OCI-LY7 (cell line): ENCODE measurements around the gene NUP188. TPM values are rescaled to one million over a fixed set of nuclear protein-coding genes. Genes with fewer than 3 reads are reported as not detected.

Source experiments
- BruUV-seq: library from RNA; stranded (reverse); fragments of 400-500 nt; replicated peaks from 2 replicates; lab custom pipeline; 2021; lab: Mats Ljungman, UMichigan
- CTCF ChIA-PET: fragments of 300-600 bp; sonication (Branson Sonifier 250); formaldehyde crosslinking; loops from one replicate; lab custom pipeline; 2022; ENCODE audit warnings: antibody characterized with exemption; ENCODE audit not compliant: unreplicated experiment; lab: Charles Lee
- POLR2A ChIA-PET: fragments of 300-600 bp; sonication (Branson Sonifier 250); formaldehyde crosslinking; loops from one replicate; lab custom pipeline; 2022; ENCODE audit warnings: antibody characterized with exemption; lab: Charles Lee
- DNase-seq: peaks from one replicate; pipeline ENCODE4 v3.0.0-alpha.2; 2015; ENCODE audit warnings: low spot score
- H2AFZ ChIP-seq: fragments of 200-600 bp; sonication (generic), shearing (Covaris generic); 2 replicates; pipeline ENCODE4 v1.6.1; 2014; ENCODE audit warnings: mild to moderate bottlenecking, antibody characterized with exemption, low read length, moderate library complexity
- H3K27ac ChIP-seq: fragments of 200-600 bp; sonication (generic); 2 replicates; pipeline ENCODE4 v1.5.1; 2014; ENCODE audit warnings: mixed run types, low read depth, mild to moderate bottlenecking, moderate library complexity, low read length, inconsistent platforms; ENCODE audit not compliant: poor library complexity, severe bottlenecking
- H3K36me3 ChIP-seq: fragments of 200-600 bp; sonication (generic); 2 replicates; pipeline ENCODE4 v1.6.1; 2014; ENCODE audit warnings: mild to moderate bottlenecking, antibody characterized with exemption, low read length, moderate library complexity, mixed read lengths; ENCODE audit not compliant: insufficient read depth
- H3K4me1 ChIP-seq: fragments of 200-600 bp; sonication (generic); 2 replicates; pipeline ENCODE4 v1.5.1; 2014; ENCODE audit warnings: mild to moderate bottlenecking, low read length; ENCODE audit not compliant: insufficient read depth, poor library complexity, severe bottlenecking
- H3K4me2 ChIP-seq: fragments of 200-600 bp; sonication (generic); 2 replicates; pipeline ENCODE4 v1.6.1; 2014; ENCODE audit warnings: mild to moderate bottlenecking, low read length
- H3K4me3 ChIP-seq: fragments of 200-600 bp; sonication (generic); 2 replicates; pipeline ENCODE4 v1.5.1; 2014; ENCODE audit warnings: mild to moderate bottlenecking, low read depth, low read length; ENCODE audit not compliant: poor library complexity, severe bottlenecking
- H3K79me2 ChIP-seq: fragments of 200-600 bp; sonication (generic); 2 replicates; pipeline ENCODE4 v1.6.1; 2016; ENCODE audit warnings: low read depth, mild to moderate bottlenecking, low read length, moderate library complexity, mixed read lengths; ENCODE audit not compliant: insufficient read depth
- H3K9me2 ChIP-seq: fragments of 200-600 bp; sonication (generic); 2 replicates; pipeline ENCODE4 v1.6.1; 2016; ENCODE audit warnings: mild to moderate bottlenecking, low read length, mixed read lengths; ENCODE audit not compliant: insufficient read depth
- H3K9me3 ChIP-seq: fragments of 200-600 bp; sonication (generic); 2 replicates; pipeline ENCODE4 v1.6.1; 2014; ENCODE audit warnings: mild to moderate bottlenecking, mixed run types, low read length, mixed read lengths
- H4K20me1 ChIP-seq: fragments of 200-600 bp; sonication (generic); 2 replicates; pipeline ENCODE4 v1.6.1; 2014; ENCODE audit warnings: mild to moderate bottlenecking, antibody characterized with exemption, low read length, moderate library complexity, mixed read lengths; ENCODE audit not compliant: insufficient read depth
- EZH2phosphoT487 ChIP-seq: fragments of 200-600 bp; sonication (generic); IDR thresholded peaks from 2 replicates; pipeline ENCODE4 v1.6.1; 2018; ENCODE audit warnings: low read depth, borderline replicate concordance, mild to moderate bottlenecking, mixed run types, antibody characterized with exemption, low read length, moderate library complexity, mixed read lengths
- intact Hi-C: fragments of 100-400 bp; cut with micrococcal nuclease; formaldehyde crosslinking; loops from one replicate; pipeline ENCODE4 v1.10.0; 2022; ENCODE audit not compliant: unreplicated experiment
- total RNA-seq, 2 experiments: library from RNA; depleted of rRNA in 1 of 2; stranded (reverse); fragments of >200 nt in 1 of 2; shearing (Covaris generic) in 1 of 2; gene quantifications; 2 replicates each; pipeline ENCODE4 v1.2.3, GENCODE V29; 2014 to 2022
- TF ChIP-seq, protein P1 (sequence below): fragments of 200-600 bp; sonication (generic); conservative IDR thresholded peaks from 2 replicates; pipeline ENCODE4 v1.5.1; 2014; ENCODE audit warnings: mild to moderate bottlenecking, antibody characterized with exemption, low read length, moderate library complexity, mixed read lengths

NUP188 gene
- total RNA-seq, 2 experiments from 2014 or later = 73.6 to 83.8 TPM

GRCh38 chr9:128903079-128903461 is 44.4 kb upstream of the NUP188 start:
- H3K4me1 ChIP-seq = peaks cover 38% of the 10 kb centered on the region
- POLR2A ChIA-PET = interaction anchor here (0.7 kb wide), 1 partner anchor 1094 kb away, joined by 5 read pairs; no protein-coding TSS in a partner anchor
- intact Hi-C loops = no loop called here

GRCh38 chr9:128903871-128904620 is 43.5 kb upstream of the NUP188 start:
- TF ChIP-seq, protein P1, sequence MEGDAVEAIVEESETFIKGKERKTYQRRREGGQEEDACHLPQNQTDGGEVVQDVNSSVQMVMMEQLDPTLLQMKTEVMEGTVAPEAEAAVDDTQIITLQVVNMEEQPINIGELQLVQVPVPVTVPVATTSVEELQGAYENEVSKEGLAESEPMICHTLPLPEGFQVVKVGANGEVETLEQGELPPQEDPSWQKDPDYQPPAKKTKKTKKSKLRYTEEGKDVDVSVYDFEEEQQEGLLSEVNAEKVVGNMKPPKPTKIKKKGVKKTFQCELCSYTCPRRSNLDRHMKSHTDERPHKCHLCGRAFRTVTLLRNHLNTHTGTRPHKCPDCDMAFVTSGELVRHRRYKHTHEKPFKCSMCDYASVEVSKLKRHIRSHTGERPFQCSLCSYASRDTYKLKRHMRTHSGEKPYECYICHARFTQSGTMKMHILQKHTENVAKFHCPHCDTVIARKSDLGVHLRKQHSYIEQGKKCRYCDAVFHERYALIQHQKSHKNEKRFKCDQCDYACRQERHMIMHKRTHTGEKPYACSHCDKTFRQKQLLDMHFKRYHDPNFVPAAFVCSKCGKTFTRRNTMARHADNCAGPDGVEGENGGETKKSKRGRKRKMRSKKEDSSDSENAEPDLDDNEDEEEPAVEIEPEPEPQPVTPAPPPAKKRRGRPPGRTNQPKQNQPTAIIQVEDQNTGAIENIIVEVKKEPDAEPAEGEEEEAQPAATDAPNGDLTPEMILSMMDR = no peak
- TF ChIP-seq EZH2phosphoT487 = no peak
- no TSS peak for BruUV-seq
- H3K4me2 ChIP-seq = no peak overlapping the region

More at GRCh38 chr9:128903079-128903461, 44.4 kb upstream of the NUP188 start:
- Histone ChIP-seq H3K27ac (peak overlapping the region; percentile 85), H3K9me2 (no peaks in the 10 kb centered on the region), H3K4me3 (no peak overlapping the region), H4K20me1 (no peaks in the 10 kb centered on the region), H2AFZ (no peak overlapping the region), H3K79me2 (0 out of 2 replicates have a peak, but pooled peaks cover 3% of the 10 kb centered on the region), H3K4me2 (peak overlapping the region; percentile 78), H3K9me3 (no peaks in the 10 kb centered on the region), H3K36me3 (peaks cover 36% of the 10 kb centered on the region)
- no TSS peak for BruUV-seq
- TF ChIP-seq, protein P1 = no peak
- TF ChIP-seq EZH2phosphoT487 = no peak
- CTCF ChIA-PET = no interaction called here
- DNase-seq = no peak

DNA sequence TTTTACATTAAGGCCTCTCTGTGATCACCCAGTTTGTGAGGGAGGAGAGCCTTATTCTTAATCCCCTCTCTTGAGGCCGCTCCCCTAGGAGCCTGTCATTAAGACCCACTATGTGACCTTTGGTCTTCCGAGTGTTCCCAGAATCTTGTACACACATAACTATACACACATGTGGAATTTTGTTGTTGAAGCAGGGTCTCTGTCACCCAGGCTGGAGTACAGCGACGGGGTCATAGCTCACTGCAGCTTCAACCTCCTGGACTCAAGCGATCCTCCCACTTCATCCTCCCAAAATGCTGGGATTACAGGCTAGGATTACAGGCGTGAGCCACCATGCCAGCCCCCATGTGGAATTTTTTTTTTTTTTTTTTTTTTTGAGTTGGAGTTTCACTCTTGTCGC is 41.5 kb upstream of the NUP188 start:
- H3K9me2 ChIP-seq = no peaks in the 10 kb centered on the region
- H4K20me1 ChIP-seq = no peaks in the 10 kb centered on the region
- no peak overlapping the region for H2AFZ ChIP-seq
- 0 out of 2 replicates have a peak, but pooled peaks cover 3% of the 10 kb centered on the region for H3K79me2 ChIP-seq
- H3K9me3 ChIP-seq = no peaks in the 10 kb centered on the region
- no TSS peak for BruUV-seq
- DNase-seq = no peak
- peaks cover 44% of the 10 kb centered on the region for H3K36me3 ChIP-seq
- no peak overlapping the region for H3K4me3 ChIP-seq
- no peak overlapping the region for H3K4me2 ChIP-seq
- ChIA-PET POLR2A (interaction anchor here (0.7 to 1.1 kb wide), 2 partner anchors 11 to 12 kb away, joined by 4 to 5 read pairs; no protein-coding TSS in a partner anchor), CTCF (no interaction called here)
- H3K4me1 ChIP-seq = peaks cover 22% of the 10 kb centered on the region
- TF ChIP-seq EZH2phosphoT487 = no peak
- TF ChIP-seq, protein P1 = no peak
- no peak overlapping the region for H3K27ac ChIP-seq
- intact Hi-C loops = no loop called here

More at GRCh38 chr9:128903871-128904620, 43.5 kb upstream of the NUP188 start:
- Histone ChIP-seq H3K79me2 (0 out of 2 replicates have a peak, but pooled peaks cover 3% of the 10 kb centered on the region), H3K27ac (no peak overlapping the region), H3K9me2 (no peaks in the 10 kb centered on the region), H2AFZ (no peak overlapping the region), H4K20me1 (no peaks in the 10 kb centered on the region), H3K4me1 (peaks cover 32% of the 10 kb centered on the region), H3K9me3 (no peaks in the 10 kb centered on the region), H3K4me3 (no peak overlapping the region), H3K36me3 (peaks cover 36% of the 10 kb centered on the region)
- POLR2A ChIA-PET = interaction anchor here (0.7 kb wide), 1 partner anchor 1093 kb away, joined by 5 read pairs; no protein-coding TSS in a partner anchor
- DNase-seq = no peak
- intact Hi-C loops = no loop called here
- CTCF ChIA-PET = no interaction called here
